ENCODE measurements around the gene ACKR3. TPM values are rescaled to one million over a fixed set of nuclear protein-coding genes. Genes with fewer than 3 reads are reported as not detected.

ACKR3 gene
- total and polyA plus RNA-seq, 10 of the 15 experiments (the other 5 are each of a cell fraction or from before 2014, with no cell fraction given): 3.0 to 154 (median 6.4) TPM

- TF ChIP-seq POLR2AphosphoS2 (IDR thresholded peaks at IDR 0.05; ENCODE audit: low read depth, low read length) (no peak), TCF3 (IDR thresholded peaks at IDR 0.05; ENCODE audit: borderline replicate concordance, insufficient read depth, low read depth, low read length) (no peak)
- TF ChIP-seq, protein P1, sequence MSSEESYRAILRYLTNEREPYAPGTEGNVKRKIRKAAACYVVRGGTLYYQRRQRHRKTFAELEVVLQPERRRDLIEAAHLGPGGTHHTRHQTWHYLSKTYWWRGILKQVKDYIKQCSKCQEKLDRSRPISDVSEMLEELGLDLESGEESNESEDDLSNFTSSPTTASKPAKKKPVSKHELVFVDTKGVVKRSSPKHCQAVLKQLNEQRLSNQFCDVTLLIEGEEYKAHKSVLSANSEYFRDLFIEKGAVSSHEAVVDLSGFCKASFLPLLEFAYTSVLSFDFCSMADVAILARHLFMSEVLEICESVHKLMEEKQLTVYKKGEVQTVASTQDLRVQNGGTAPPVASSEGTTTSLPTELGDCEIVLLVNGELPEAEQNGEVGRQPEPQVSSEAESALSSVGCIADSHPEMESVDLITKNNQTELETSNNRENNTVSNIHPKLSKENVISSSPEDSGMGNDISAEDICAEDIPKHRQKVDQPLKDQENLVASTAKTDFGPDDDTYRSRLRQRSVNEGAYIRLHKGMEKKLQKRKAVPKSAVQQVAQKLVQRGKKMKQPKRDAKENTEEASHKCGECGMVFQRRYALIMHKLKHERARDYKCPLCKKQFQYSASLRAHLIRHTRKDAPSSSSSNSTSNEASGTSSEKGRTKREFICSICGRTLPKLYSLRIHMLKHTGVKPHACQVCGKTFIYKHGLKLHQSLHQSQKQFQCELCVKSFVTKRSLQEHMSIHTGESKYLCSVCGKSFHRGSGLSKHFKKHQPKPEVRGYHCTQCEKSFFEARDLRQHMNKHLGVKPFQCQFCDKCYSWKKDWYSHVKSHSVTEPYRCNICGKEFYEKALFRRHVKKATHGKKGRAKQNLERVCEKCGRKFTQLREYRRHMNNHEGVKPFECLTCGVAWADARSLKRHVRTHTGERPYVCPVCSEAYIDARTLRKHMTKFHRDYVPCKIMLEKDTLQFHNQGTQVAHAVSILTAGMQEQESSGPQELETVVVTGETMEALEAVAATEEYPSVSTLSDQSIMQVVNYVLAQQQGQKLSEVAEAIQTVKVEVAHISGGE (CRISPR knock-in tag; IDR thresholded peaks at IDR 0.05): no peak
Observed at GRCh38 chr2:236526455-236527158, 43.0 kb upstream of the ACKR3 start (continued).

DNA sequence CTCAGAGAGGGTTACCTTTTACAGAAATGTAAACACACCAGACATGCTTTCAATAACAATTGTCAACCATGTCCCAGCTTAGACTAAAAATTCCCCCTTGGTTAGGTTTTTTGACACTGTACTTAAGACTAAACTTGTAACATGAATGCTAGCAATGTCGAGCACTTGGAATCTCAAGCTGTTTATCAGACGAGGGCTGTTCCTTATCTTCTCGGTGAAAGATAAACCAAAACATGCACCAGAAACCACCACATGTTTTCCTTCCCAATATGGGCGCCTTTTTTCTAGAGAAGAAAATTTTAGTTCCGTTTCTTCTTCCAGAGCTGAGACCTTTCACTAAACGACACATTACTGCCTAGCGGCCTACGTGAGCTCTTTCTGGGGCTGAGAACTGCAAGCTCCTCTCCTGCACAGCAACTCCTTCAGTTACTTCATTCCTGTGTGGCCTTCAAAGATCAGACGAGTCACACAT is 42.4 kb upstream of the ACKR3 start:
- in situ Hi-C loops (cut with MboI) (no loop called here), intact Hi-C loops (cut with micrococcal nuclease; ENCODE audit: unreplicated experiment) (no loop called here)
- TF ChIP-seq CHD4 (IDR thresholded peaks at IDR 0.05): no peak
- no peak for TF ChIP-seq SPI1 (IDR thresholded peaks at IDR 0.05; ENCODE audit: borderline replicate concordance, insufficient read depth, low read depth, low read length)
- no peak for TF ChIP-seq POLR2AphosphoS5 (IDR thresholded peaks at IDR 0.05; ENCODE audit: low read length)
- no peak for TF ChIP-seq ZNF217 (IDR thresholded peaks at IDR 0.05)
- TF ChIP-seq TBL1XR1 (IDR thresholded peaks at IDR 0.05; ENCODE audit: low read depth, low read length): no peak
- TF ChIP-seq RUNX3 (IDR thresholded peaks at IDR 0.05; ENCODE audit: low read length): no peak
- TF ChIP-seq KLF5 (IDR thresholded peaks at IDR 0.05; ENCODE audit: partially characterized antibody): no peak
- TF ChIP-seq FOXM1 (IDR thresholded peaks at IDR 0.05; ENCODE audit: low read depth, low read length): no peak
- no peak for TF ChIP-seq HDGF (IDR thresholded peaks at IDR 0.05)
- no peak for TF ChIP-seq SREBF1 (IDR thresholded peaks at IDR 0.05; ENCODE audit: low read length)
- TF ChIP-seq, protein P2, sequence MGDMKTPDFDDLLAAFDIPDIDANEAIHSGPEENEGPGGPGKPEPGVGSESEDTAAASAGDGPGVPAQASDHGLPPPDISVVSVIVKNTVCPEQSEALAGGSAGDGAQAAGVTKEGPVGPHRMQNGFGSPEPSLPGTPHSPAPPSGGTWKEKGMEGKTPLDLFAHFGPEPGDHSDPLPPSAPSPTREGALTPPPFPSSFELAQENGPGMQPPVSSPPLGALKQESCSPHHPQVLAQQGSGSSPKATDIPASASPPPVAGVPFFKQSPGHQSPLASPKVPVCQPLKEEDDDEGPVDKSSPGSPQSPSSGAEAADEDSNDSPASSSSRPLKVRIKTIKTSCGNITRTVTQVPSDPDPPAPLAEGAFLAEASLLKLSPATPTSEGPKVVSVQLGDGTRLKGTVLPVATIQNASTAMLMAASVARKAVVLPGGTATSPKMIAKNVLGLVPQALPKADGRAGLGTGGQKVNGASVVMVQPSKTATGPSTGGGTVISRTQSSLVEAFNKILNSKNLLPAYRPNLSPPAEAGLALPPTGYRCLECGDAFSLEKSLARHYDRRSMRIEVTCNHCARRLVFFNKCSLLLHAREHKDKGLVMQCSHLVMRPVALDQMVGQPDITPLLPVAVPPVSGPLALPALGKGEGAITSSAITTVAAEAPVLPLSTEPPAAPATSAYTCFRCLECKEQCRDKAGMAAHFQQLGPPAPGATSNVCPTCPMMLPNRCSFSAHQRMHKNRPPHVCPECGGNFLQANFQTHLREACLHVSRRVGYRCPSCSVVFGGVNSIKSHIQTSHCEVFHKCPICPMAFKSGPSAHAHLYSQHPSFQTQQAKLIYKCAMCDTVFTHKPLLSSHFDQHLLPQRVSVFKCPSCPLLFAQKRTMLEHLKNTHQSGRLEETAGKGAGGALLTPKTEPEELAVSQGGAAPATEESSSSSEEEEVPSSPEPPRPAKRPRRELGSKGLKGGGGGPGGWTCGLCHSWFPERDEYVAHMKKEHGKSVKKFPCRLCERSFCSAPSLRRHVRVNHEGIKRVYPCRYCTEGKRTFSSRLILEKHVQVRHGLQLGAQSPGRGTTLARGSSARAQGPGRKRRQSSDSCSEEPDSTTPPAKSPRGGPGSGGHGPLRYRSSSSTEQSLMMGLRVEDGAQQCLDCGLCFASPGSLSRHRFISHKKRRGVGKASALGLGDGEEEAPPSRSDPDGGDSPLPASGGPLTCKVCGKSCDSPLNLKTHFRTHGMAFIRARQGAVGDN (IDR thresholded peaks at IDR 0.05): no peak

More for the DNA sequence above, 42.4 kb upstream of the ACKR3 start:
- Histone ChIP-seq H3K79me2 (ENCODE audit: control insufficient read depth, insufficient read depth, low read length) (no peaks in the 10 kb centered on the region), H3K27ac (ENCODE audit: control insufficient read depth, insufficient read depth) (no peak overlapping the region), H2AFZ (ENCODE audit: control insufficient read depth, low read depth, low read length) (no peak overlapping the region), H4K20me1 (ENCODE audit: control insufficient read depth, insufficient read depth) (no peaks in the 10 kb centered on the region), H3K27me3 (replicated peaks in 1 of 2; ENCODE audit: control insufficient read depth in 2 of 2, insufficient read depth in 2 of 2, low read length in 1 of 2) (no peaks in the 10 kb centered on the region), H3K9ac (ENCODE audit: control insufficient read depth, insufficient read depth, low read length) (no peak overlapping the region), H3K36me3 (ENCODE audit: control insufficient read depth in 2 of 2, insufficient read depth in 2 of 2, low read length in 1 of 2) (no peaks in the 10 kb centered on the region), H3K4me2 (ENCODE audit: control insufficient read depth, insufficient read depth) (no peak overlapping the region), H3K9me3 (replicated peaks; ENCODE audit: control insufficient read depth, insufficient read depth, low read length) (no peaks in the 10 kb centered on the region), H3K4me3 (no peak overlapping the region), H3K4me1 (ENCODE audit: control insufficient read depth, insufficient read depth, low read length) (no peaks in the 10 kb centered on the region)
- no peak for ATAC-seq
- DNase-seq (ENCODE audit: low read depth, low spot score): no peak
- ChIA-PET SMC1A (ENCODE audit: uncharacterized antibody, unreplicated experiment) (interaction anchor here (1.0 to 7.0 kb wide), 8 partner anchors 9 to 43 kb away, joined by 3 to 85 read pairs (median 6); partner anchors contain the start of gene ACKR3), POLR2A (interaction anchor here (0.9 kb wide), 1 partner anchor 9 kb away, joined by 3 read pairs; no protein-coding TSS in a partner anchor), CTCF (interaction anchor here (1.5 to 6.4 kb wide), 3 partner anchors 13 to 173 kb away, joined by 4 to 92 read pairs (median 7); partner anchors contain the start of gene ACKR3), RAD21 (ENCODE audit: unreplicated experiment) (interaction anchor here (0.7 to 1.8 kb wide), 4 partner anchors 9 to 43 kb away, joined by 3 to 6 read pairs (median 4); partner anchors contain the start of gene ACKR3)
- no peak for FAIRE-seq
- WGBS (ENCODE audit: insufficient coverage, insufficient replicate concordance, low lambda C conversion rate, missing lambda C conversion rate): 72% methylated on average over 9 of the region's 9 CpGs
- no TSS peak for BruUV-seq (replicated peaks)
